Activated CD4-positive, alpha-beta T cell treated with anti-CD3 and anti-CD28 coated beads, Interleukin-10, Interleukin-2, amounts not matched to agents 100 ng/mL and 50 ng/mL, durations not matched to agents 16 hours and 8 hours (primary cell): ENCODE results near the gene TMEM181.

Source experiments
- DNase-seq: peaks from one replicate; pipeline ENCODE4 v3.0.0-alpha.2; 2020

TMEM181 gene

GRCh38 chr6:158565122-158565429 is 5.2 kb downstream of the TMEM181 start:
- no peak for DNase-seq

GRCh38 chr6:158565482-158566040 is 5.7 kb downstream of the TMEM181 start:
- no peak for DNase-seq

GRCh38 chr6:158566207-158566818 is 6.4 kb downstream of the TMEM181 start:
- no peak for DNase-seq

GRCh38 chr6:158567152-158567551 is 7.3 kb downstream of the TMEM181 start:
- no peak for DNase-seq

GRCh38 chr6:158567871-158568401 is 8.0 kb downstream of the TMEM181 start:
- DNase-seq: peak; percentile 29

GRCh38 chr6:158568549-158568948 is 8.7 kb downstream of the TMEM181 start:
- DNase-seq: no peak

GRCh38 chr6:158569036-158569435 is 9.1 kb downstream of the TMEM181 start:
- DNase-seq: no peak

GRCh38 chr6:158570681-158570962 is 10.7 kb downstream of the TMEM181 start:
- no peak for DNase-seq

GRCh38 chr6:158571826-158572652 is 12.1 kb downstream of the TMEM181 start:
- no peak for DNase-seq

- no peak for DNase-seq
Observed at GRCh38 chr6:158572653-158573541, 13.0 kb downstream of the TMEM181 start.

GRCh38 chr6:158573542-158573931 is 13.6 kb downstream of the TMEM181 start:
- no peak for DNase-seq

GRCh38 chr6:158574800-158575199 is 14.9 kb downstream of the TMEM181 start:
- no peak for DNase-seq

GRCh38 chr6:158575550-158575949 is 15.7 kb downstream of the TMEM181 start:
- no peak for DNase-seq

- no peak for DNase-seq
Observed at GRCh38 chr6:158584236-158584651, 24.4 kb downstream of the TMEM181 start.

GRCh38 chr6:158586652-158587051 is 26.8 kb downstream of the TMEM181 start:
- DNase-seq: no peak

GRCh38 chr6:158589366-158589765 is 29.5 kb downstream of the TMEM181 start:
- DNase-seq: no peak

GRCh38 chr6:158591134-158591809 is 31.4 kb downstream of the TMEM181 start:
- no peak for DNase-seq

GRCh38 chr6:158591810-158592209 is 31.9 kb downstream of the TMEM181 start:
- no peak for DNase-seq

- no peak for DNase-seq
Observed at GRCh38 chr6:158593670-158594069, 33.8 kb downstream of the TMEM181 start.

GRCh38 chr6:158595223-158595622 is 35.3 kb downstream of the TMEM181 start:
- no peak for DNase-seq

- no peak for DNase-seq
Observed at GRCh38 chr6:158596861-158597260, 37.0 kb downstream of the TMEM181 start.

GRCh38 chr6:158597565-158597964 is 37.7 kb downstream of the TMEM181 start:
- no peak for DNase-seq

- no peak for DNase-seq
Observed at GRCh38 chr6:158599635-158600034, 39.7 kb downstream of the TMEM181 start.
